K562 (cell line): Measurements from ENCODE around the gene CNOT10. TPM values are rescaled to one million over a fixed set of nuclear protein-coding genes. Genes with fewer than 3 reads are reported as not detected.

Experiments used
- BRCA1 ChIP-seq, 2 experiments: fragments of 450-650 bp in 1 of 2; sonication (generic) in 1 of 2; formaldehyde crosslinking in 1 of 2; IDR thresholded peaks; 2 replicates each; pipeline versions ENCODE4 v1.5.0 to v1.6.1; 2017 to 2020; ENCODE audit warnings: mild to moderate bottlenecking in 1 of 2, missing genetic modification reagents in 1 of 2
- CCAR2 ChIP-seq: fragments of 200-400 bp; formaldehyde crosslinking; IDR thresholded peaks from 2 replicates; pipeline ENCODE4 v1.6.1; 2017; ENCODE audit warnings: mild to moderate bottlenecking, low read depth, low read length
- CCNT2 ChIP-seq: IDR thresholded peaks from 2 replicates; pipeline ENCODE4 v1.6.1; 2011; ENCODE audit warnings: borderline replicate concordance, low read depth, mild to moderate bottlenecking, moderate library complexity, mixed read lengths, low read length; ENCODE audit not compliant: insufficient read length; ENCODE audit errors: extremely low read depth
- CHAMP1 ChIP-seq: fragments of 450-650 bp; IDR thresholded peaks from 2 replicates; pipeline ENCODE4 v1.6.1; 2016; ENCODE audit warnings: mild to moderate bottlenecking
- CHD1 ChIP-seq: fragments of 200-600 bp; sonication (generic); IDR thresholded peaks from one replicate; pipeline ENCODE4 v1.6.1; 2012; ENCODE audit warnings: mild to moderate bottlenecking, moderate library complexity, low read length, inconsistent platforms
- E2F1 ChIP-seq: sonication (generic); formaldehyde crosslinking; IDR thresholded peaks from 2 replicates; pipeline ENCODE4 v1.8.1; 2023; ENCODE audit warnings: mild to moderate bottlenecking, missing genetic modification reagents, moderate library complexity
- EWSR1 ChIP-seq: fragments of 450-650 bp; IDR thresholded peaks from 2 replicates; pipeline ENCODE4 v1.6.1; 2018; ENCODE audit warnings: borderline replicate concordance, mild to moderate bottlenecking, low read depth, moderate library complexity; ENCODE audit not compliant: partially characterized antibody
- HMG20A ChIP-seq: fragments of 450-650 bp; formaldehyde crosslinking; conservative IDR thresholded peaks from 2 replicates; pipeline ENCODE4 v1.4.0; 2020; ENCODE audit warnings: mild to moderate bottlenecking, mixed read lengths
- ILK ChIP-seq: fragments of 450-650 bp; IDR thresholded peaks from 2 replicates; pipeline ENCODE4 v1.6.1; 2016; ENCODE audit warnings: missing genetic modification characterization, low read depth, mild to moderate bottlenecking, missing compliant biosample characterization, moderate library complexity, borderline replicate concordance
- MCM2 ChIP-seq: fragments of 450-650 bp; IDR thresholded peaks from 2 replicates; pipeline ENCODE4 v1.6.1; 2017; ENCODE audit warnings: low read depth, mild to moderate bottlenecking
- MXI1 ChIP-seq: IDR thresholded peaks from 2 replicates; pipeline ENCODE4 v1.6.1; 2011; ENCODE audit warnings: low read depth, mild to moderate bottlenecking, improper control_type of control experiment, low read length
- NR2F6 ChIP-seq: fragments of 450-650 bp; formaldehyde crosslinking; IDR thresholded peaks from 2 replicates; pipeline ENCODE4 v1.4.0; 2020; ENCODE audit warnings: mild to moderate bottlenecking
- RAD51 ChIP-seq: fragments of 450-650 bp; IDR thresholded peaks from 2 replicates; pipeline ENCODE4 v1.7.1; 2016; ENCODE audit warnings: low read depth, mild to moderate bottlenecking, borderline replicate concordance
- RHOXF2B ChIP-seq: fragments of 250-450 bp; sonication (Bioruptor Pico); conservative IDR thresholded peaks from 2 replicates; pipeline ENCODE4 v1.5.1; 2021
- SIN3A ChIP-seq, 2 experiments: fragments of 150-350 bp in 1 of 2; IDR thresholded peaks; 2 replicates each; pipeline ENCODE4 v1.6.1; 2011 to 2016; ENCODE audit warnings: borderline replicate concordance in 2 of 2, low read depth in 2 of 2, low read length in 2 of 2, mild to moderate bottlenecking in 2 of 2, moderate library complexity in 2 of 2; ENCODE audit not compliant: control insufficient read depth in 1 of 2
- SMARCE1 ChIP-seq: fragments of 450-650 bp; IDR thresholded peaks from 2 replicates; pipeline ENCODE4 v1.7.1; 2016; ENCODE audit warnings: mild to moderate bottlenecking
- TAF7 ChIP-seq: fragments of 450-650 bp; IDR thresholded peaks from 2 replicates; pipeline ENCODE4 v1.6.1; 2016; ENCODE audit warnings: missing genetic modification characterization, missing compliant biosample characterization
- ZBTB26 ChIP-seq: fragments of 450-650 bp; formaldehyde crosslinking; IDR thresholded peaks from 2 replicates; pipeline ENCODE4 v1.4.0; 2022; ENCODE audit warnings: missing genetic modification characterization
- ZBTB9 ChIP-seq: fragments of 450-650 bp; formaldehyde crosslinking; IDR thresholded peaks from 2 replicates; pipeline ENCODE4 v1.4.0; 2020; ENCODE audit warnings: mild to moderate bottlenecking, moderate library complexity
- ZNF165 ChIP-seq: fragments of 250-450 bp; sonication (Bioruptor Pico); IDR thresholded peaks from 2 replicates; pipeline ENCODE4 v1.4.0; 2020; ENCODE audit warnings: borderline replicate concordance
- ZNF277 ChIP-seq: fragments of 250-450 bp; sonication (Bioruptor Pico); IDR thresholded peaks from 2 replicates; pipeline ENCODE4 v1.8.0; 2022; ENCODE audit warnings: inconsistent platforms, mild to moderate bottlenecking, moderate library complexity, borderline replicate concordance
- polyA plus RNA-seq, 8 experiments: library from polyadenylated mRNA; depleted of rRNA in 4 of 8; stranded (reverse) in 5 of 8; unstranded in 3 of 8; fragments of >200 nt; fragmentation: Nextera tagmentation in 2 of 8; fragmentation: Illumina TruSeq in 1 of 8; extraction: Ambion mirVana in 2 of 8; extraction: Trizol in 1 of 8; gene quantifications; 2 replicates each; pipeline versions ENCODE4 v1.2.1 to v1.2.3, GENCODE V29; 2011 to 2014; ENCODE audit warnings: inconsistent platforms in 1 of 8, missing spikeins in 1 of 8
- total RNA-seq, 7 experiments: library from RNA; depleted of rRNA in 6 of 7; stranded (reverse); fragments of >200 nt in 6 of 7; fragmentation: Illumina TruSeq in 2 of 7; extraction: Trizol in 2 of 7; gene quantifications; 2 replicates each; pipeline versions ENCODE4 v1.2.1 to v1.2.3, GENCODE V29; 2011 to 2021; ENCODE audit warnings: low replicate concordance in 1 of 7

CNOT10 gene
- total and polyA plus RNA-seq, 9 of the 15 experiments (the other 6 are each of a cell fraction or from before 2014, with no cell fraction given), result 35.7 to 114 (median 81.9) TPM

GRCh38 chr3:32703491-32703972 is 18.5 kb downstream of the CNOT10 start (continued):
- no peak for TF ChIP-seq CCAR2
- TF ChIP-seq ZBTB26, result no peak
- TF ChIP-seq CHD1, result no peak
- TF ChIP-seq ZNF277 (CRISPR knock-in tag), result no peak
- TF ChIP-seq ZNF165 (CRISPR knock-in tag), result no peak
- no peak for TF ChIP-seq EWSR1
- no peak for TF ChIP-seq RHOXF2B (CRISPR knock-in tag)
- no peak for TF ChIP-seq NR2F6 (CRISPR knock-in tag)
- no peak for TF ChIP-seq MXI1
- TF ChIP-seq E2F1 (CRISPR knock-in tag), result no peak
- no peak for TF ChIP-seq MCM2
- TF ChIP-seq SMARCE1, result no peak
- no peak for TF ChIP-seq ZBTB9
- no peak for TF ChIP-seq SIN3A (IDR thresholded peaks at IDR 0.05; ENCODE audit: borderline replicate concordance in 2 of 2, control insufficient read depth in 1 of 2, low read depth in 2 of 2, low read length in 2 of 2)
- no peak for TF ChIP-seq BRCA1 (IDR thresholded peaks at IDR 0.05)
- no peak for TF ChIP-seq BRCA1 (CRISPR knock-in tag; IDR thresholded peaks at IDR 0.05)
- TF ChIP-seq RAD51, result no peak
- TF ChIP-seq CHAMP1, result no peak
- no peak for TF ChIP-seq CCNT2
- no peak for TF ChIP-seq HMG20A (CRISPR knock-in tag)
- TF ChIP-seq ILK (tag), result no peak
- no peak for TF ChIP-seq TAF7
